ENCODE results near the gene MTMR10. TPM values are rescaled to one million over a fixed set of nuclear protein-coding genes. Genes with fewer than 3 reads are reported as not detected.
A peak's percentile ranks its signal among the peaks of the same experiment; 100 is the strongest.

The MTMR10 gene
- total RNA-seq, 1 donor = 37.6 TPM

DNA sequence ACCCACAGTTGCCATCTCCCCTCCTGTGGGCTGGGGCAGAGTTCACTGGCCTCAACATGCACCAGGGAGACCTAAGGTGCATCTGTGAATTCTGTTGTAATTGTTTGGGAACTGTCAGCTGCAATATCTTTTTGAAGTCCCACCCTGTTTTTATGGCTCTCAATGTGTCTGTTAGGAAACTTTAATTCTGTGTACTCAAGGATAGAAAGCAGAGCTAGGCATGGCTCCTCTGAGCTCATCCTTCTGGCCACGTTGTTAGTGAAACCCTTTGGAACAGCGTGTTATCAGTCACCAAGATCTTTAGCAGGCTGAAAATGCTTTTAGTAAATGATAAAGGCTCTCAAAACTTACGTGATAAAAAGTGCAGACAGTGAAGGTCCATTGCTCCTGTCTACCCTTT lies 33.6 kb upstream of the MTMR10 start:
- TF ChIP-seq CTCF (IDR thresholded peaks at IDR 0.05; ENCODE audit: insufficient read depth, low read depth, low read length) = no peak
- no peak overlapping the region for H3K4me3 ChIP-seq (ENCODE audit: low read depth, low read length)
- DNase-seq (ENCODE audit: low read depth) = peak; percentile 85

GRCh38 chr15:31024330-31024729 lies 32.9 kb upstream of the MTMR10 start:
- TF ChIP-seq CTCF (IDR thresholded peaks at IDR 0.05; ENCODE audit: insufficient read depth, low read depth, low read length) = no peak
- H3K4me3 ChIP-seq (ENCODE audit: low read depth, low read length) = no peak overlapping the region
- peak; percentile 82 for DNase-seq (ENCODE audit: low read depth)

DNA sequence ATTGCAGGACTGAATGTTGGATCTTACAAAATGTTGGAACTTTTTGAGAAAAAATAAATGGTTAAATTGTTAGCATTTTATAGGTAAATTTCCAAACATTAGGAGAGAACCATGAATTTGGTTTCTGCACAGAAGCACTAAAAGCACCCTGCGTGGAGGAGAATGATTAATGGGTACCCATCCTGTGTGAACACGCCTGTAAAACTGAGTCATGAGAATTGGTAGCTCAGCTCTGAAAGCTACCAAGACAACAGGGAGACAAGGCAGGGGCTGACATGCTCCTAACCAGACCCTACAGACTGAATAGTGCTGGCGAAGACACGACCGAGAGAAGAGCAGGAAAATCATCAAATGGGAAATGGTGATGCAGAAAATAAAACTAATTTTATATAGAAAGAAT lies 32.4 kb upstream of the MTMR10 start:
- DNase-seq (ENCODE audit: low read depth) = no peak
- TF ChIP-seq CTCF (IDR thresholded peaks at IDR 0.05; ENCODE audit: insufficient read depth, low read depth, low read length) = no peak
- H3K4me3 ChIP-seq (ENCODE audit: low read depth, low read length) = no peak overlapping the region

DNA sequence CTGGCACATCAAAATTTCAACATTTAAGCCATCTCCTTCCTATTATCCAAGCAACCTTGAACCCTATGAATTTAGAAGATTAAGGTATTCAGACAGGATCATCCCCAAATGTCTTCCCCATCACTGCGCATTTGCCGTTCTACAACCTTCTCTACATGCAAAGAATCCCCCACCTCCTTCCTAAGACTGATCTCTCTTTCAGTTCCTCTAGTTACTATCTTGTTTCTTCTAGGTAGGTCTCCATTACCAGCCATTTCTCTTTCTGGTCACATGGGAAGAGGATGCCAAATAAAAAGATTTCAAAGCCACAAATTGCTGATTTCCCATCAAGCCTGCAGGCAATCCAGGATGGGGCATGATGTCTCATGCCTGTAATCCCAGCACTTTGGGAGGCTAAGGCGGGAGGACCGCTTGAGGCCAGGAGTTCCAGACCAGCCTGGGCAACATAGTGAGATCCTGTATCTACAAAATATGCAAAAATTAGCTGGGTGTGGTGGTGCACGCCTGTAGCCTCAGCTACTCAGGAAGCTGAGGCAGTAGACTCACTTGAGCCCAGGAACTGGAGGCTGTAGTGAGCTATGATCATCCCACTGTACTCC lies 29.7 kb upstream of the MTMR10 start:
- no peak for DNase-seq (ENCODE audit: low read depth)
- no peak overlapping the region for H3K4me3 ChIP-seq (ENCODE audit: low read depth, low read length)
- TF ChIP-seq CTCF (IDR thresholded peaks at IDR 0.05; ENCODE audit: insufficient read depth, low read depth, low read length) = no peak

DNA sequence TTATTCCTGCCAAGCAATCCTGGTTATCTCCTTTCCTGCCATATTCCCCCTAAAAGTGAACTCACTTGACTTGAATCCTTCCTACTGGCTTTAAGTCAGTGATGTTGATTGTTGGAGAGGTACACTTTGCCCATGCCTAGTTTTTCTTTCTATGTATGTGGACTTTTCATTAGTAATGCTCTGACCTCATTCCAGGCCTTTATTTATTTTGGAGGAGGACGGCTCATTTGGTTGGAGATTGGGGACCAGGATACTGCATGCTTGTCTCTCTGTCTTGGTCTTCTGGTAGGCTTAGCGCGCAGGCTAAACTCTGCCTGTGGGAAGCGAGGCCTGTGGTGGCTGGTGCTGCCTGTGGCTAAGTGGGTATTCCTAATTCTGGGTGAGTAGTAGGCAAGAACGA lies 29.1 kb upstream of the MTMR10 start:
- no peak for TF ChIP-seq CTCF (IDR thresholded peaks at IDR 0.05; ENCODE audit: insufficient read depth, low read depth, low read length)
- DNase-seq (ENCODE audit: low read depth) = no peak
- H3K4me3 ChIP-seq (ENCODE audit: low read depth, low read length) = no peak overlapping the region

- DNase-seq (ENCODE audit: low read depth) = no peak
- TF ChIP-seq CTCF (IDR thresholded peaks at IDR 0.05; ENCODE audit: insufficient read depth, low read depth, low read length) = no peak
- H3K4me3 ChIP-seq (ENCODE audit: low read depth, low read length) = no peak overlapping the region
Measured at GRCh38 chr15:31019986-31020385, 28.6 kb upstream of the MTMR10 start.

GRCh38 chr15:31017311-31017710 lies 25.9 kb upstream of the MTMR10 start:
- no peak for DNase-seq (ENCODE audit: low read depth)
- no peak overlapping the region for H3K4me3 ChIP-seq (ENCODE audit: low read depth, low read length)
- TF ChIP-seq CTCF (IDR thresholded peaks at IDR 0.05; ENCODE audit: insufficient read depth, low read depth, low read length) = no peak
